Activated B cell treated with CpG ODN at 0.5 μM for 24 hours (primary cell): ENCODE measurements around the gene ATP8B4. TPM values are rescaled to one million over a fixed set of nuclear protein-coding genes. Genes with fewer than 3 reads are reported as not detected.

Experiments
- ATAC-seq: fragments of 200-7000 bp; cut with Tn5 transposase; one replicate; pipeline ENCODE4 v1.10.0; 2021; ENCODE audit warnings: low read depth, mild to moderate bottlenecking, moderate library complexity
- CTCF ChIA-PET: fragments of 350-600 bp; sonication (Branson Sonifier 250); formaldehyde crosslinking; loops from one replicate; lab custom pipeline; 2021; ENCODE audit warnings: antibody characterized with exemption; lab: Charles Lee
- POLR2A ChIA-PET: fragments of 350-600 bp; sonication (Branson Sonifier 250); formaldehyde crosslinking; loops from one replicate; lab custom pipeline; 2021; ENCODE audit warnings: antibody characterized with exemption; lab: Charles Lee
- DNase-seq: peaks from one replicate; pipeline ENCODE4 v3.0.0; 2022
- H3K27ac Mint-ChIP-seq: one replicate; pipeline ENCODE4 v1.8.0; 2020; ENCODE audit warnings: mixed read lengths
- H3K27me3 Mint-ChIP-seq: one replicate; pipeline ENCODE4 v1.8.0; 2021; ENCODE audit warnings: mixed read lengths
- H3K36me3 Mint-ChIP-seq: one replicate; pipeline ENCODE4 v1.8.0; 2021; ENCODE audit warnings: low read depth, mixed read lengths
- H3K4me1 Mint-ChIP-seq: one replicate; pipeline ENCODE4 v1.8.0; 2021; ENCODE audit warnings: mixed read lengths
- H3K4me3 Mint-ChIP-seq: one replicate; pipeline ENCODE4 v1.8.0; 2020; ENCODE audit warnings: mild to moderate bottlenecking, mixed read lengths
- H3K9me3 Mint-ChIP-seq: one replicate; pipeline ENCODE4 v1.8.0; 2020; ENCODE audit warnings: mixed read lengths
- CTCF ChIP-seq: fragments of 200-600 bp; IDR thresholded peaks from one replicate; pipeline ENCODE4 v1.8.0; 2022; ENCODE audit warnings: antibody characterized with exemption, mild to moderate bottlenecking
- intact Hi-C: fragments of 100-400 bp; cut with micrococcal nuclease; formaldehyde crosslinking; loops from one replicate; pipeline ENCODE4 v1.15.1; 2024
- total RNA-seq: library from RNA; stranded (reverse); gene quantifications from 2 replicates; pipeline ENCODE4 v1.2.3, GENCODE V29; 2022

ATP8B4 gene
- total RNA-seq, 1 donor from 2014 or later: 0.86 TPM

GRCh38 chr15:50116477-50116876 is 2.6 kb downstream of the ATP8B4 start:
- Mint-ChIP-seq H3K27ac (no peak overlapping the region), H3K4me3 (no peak overlapping the region), H3K4me1 (peaks cover 14% of the 10 kb centered on the region), H3K36me3 (no peaks in the 10 kb centered on the region), H3K27me3 (peaks cover 2% of the 10 kb centered on the region), H3K9me3 (peaks cover 3% of the 10 kb centered on the region)
- CTCF ChIA-PET: no interaction called here
- intact Hi-C loops: no loop called here
- no peak for DNase-seq
- TF ChIP-seq CTCF: no peak
- POLR2A ChIA-PET: no interaction called here
- no peak for ATAC-seq

GRCh38 chr15:50113992-50114780 is 4.8 kb downstream of the ATP8B4 start:
- POLR2A ChIA-PET: interaction anchor here (0.6 kb wide), 3 partner anchors 39 to 401 kb away, joined by 4 to 7 read pairs (median 7); no protein-coding TSS in a partner anchor
- intact Hi-C loops: no loop called here
- CTCF ChIA-PET: no interaction called here
- H3K4me1 Mint-ChIP-seq: peaks cover 20% of the 10 kb centered on the region
- no peak overlapping the region for H3K4me3 Mint-ChIP-seq
- H3K36me3 Mint-ChIP-seq: no peaks in the 10 kb centered on the region
- H3K27ac Mint-ChIP-seq: no peak overlapping the region
- peaks cover 2% of the 10 kb centered on the region for H3K27me3 Mint-ChIP-seq
- ATAC-seq (no peak), DNase-seq (no peak)
- peaks cover 3% of the 10 kb centered on the region for H3K9me3 Mint-ChIP-seq
- TF ChIP-seq CTCF: no peak

- Mint-ChIP-seq H3K4me1 (peaks cover 28% of the 10 kb centered on the region), H3K36me3 (no peaks in the 10 kb centered on the region), H3K4me3 (no peak overlapping the region), H3K27ac (no peak overlapping the region), H3K9me3 (peaks cover 3% of the 10 kb centered on the region), H3K27me3 (peaks cover 2% of the 10 kb centered on the region)
- POLR2A ChIA-PET: no interaction called here
- ATAC-seq (no peak), DNase-seq (no peak)
- intact Hi-C loops: no loop called here
- TF ChIP-seq CTCF: no peak
- CTCF ChIA-PET: no interaction called here
These were observed 5.9 kb downstream of the ATP8B4 start for GRCh38 chr15:50113187-50113505.

GRCh38 chr15:50112488-50113186 is 6.4 kb downstream of the ATP8B4 start:
- Mint-ChIP-seq H3K4me3 (no peak overlapping the region), H3K4me1 (peaks cover 33% of the 10 kb centered on the region), H3K36me3 (no peaks in the 10 kb centered on the region), H3K27ac (no peak overlapping the region), H3K9me3 (peaks cover 3% of the 10 kb centered on the region), H3K27me3 (peaks cover 2% of the 10 kb centered on the region)
- DNase-seq: no peak
- TF ChIP-seq CTCF: no peak
- POLR2A ChIA-PET: no interaction called here
- CTCF ChIA-PET: no interaction called here
- ATAC-seq: no peak
- intact Hi-C loops: no loop called here

- no peaks in the 10 kb centered on the region for H3K36me3 Mint-ChIP-seq
- no peaks in the 10 kb centered on the region for H3K9me3 Mint-ChIP-seq
- intact Hi-C loops: no loop called here
- DNase-seq (no peak), ATAC-seq (no peak)
- peaks cover 2% of the 10 kb centered on the region for H3K27me3 Mint-ChIP-seq
- H3K27ac Mint-ChIP-seq: no peak overlapping the region
- no peak overlapping the region for H3K4me3 Mint-ChIP-seq
- CTCF ChIA-PET: interaction anchor here (0.7 kb wide), 1 partner anchor 41 kb away, joined by 3 read pairs; no protein-coding TSS in a partner anchor
- no peak for TF ChIP-seq CTCF
- H3K4me1 Mint-ChIP-seq: peaks cover 39% of the 10 kb centered on the region
- POLR2A ChIA-PET: no interaction called here
These were observed 8.7 kb downstream of the ATP8B4 start for GRCh38 chr15:50110285-50110684.
